Measurements from ENCODE around the gene TDRD1. TPM values are rescaled to one million over a fixed set of nuclear protein-coding genes. Genes with fewer than 3 reads are reported as not detected.

The TDRD1 gene
- total RNA-seq, 1 experiment from 2014 or later: 0.14 TPM

DNA sequence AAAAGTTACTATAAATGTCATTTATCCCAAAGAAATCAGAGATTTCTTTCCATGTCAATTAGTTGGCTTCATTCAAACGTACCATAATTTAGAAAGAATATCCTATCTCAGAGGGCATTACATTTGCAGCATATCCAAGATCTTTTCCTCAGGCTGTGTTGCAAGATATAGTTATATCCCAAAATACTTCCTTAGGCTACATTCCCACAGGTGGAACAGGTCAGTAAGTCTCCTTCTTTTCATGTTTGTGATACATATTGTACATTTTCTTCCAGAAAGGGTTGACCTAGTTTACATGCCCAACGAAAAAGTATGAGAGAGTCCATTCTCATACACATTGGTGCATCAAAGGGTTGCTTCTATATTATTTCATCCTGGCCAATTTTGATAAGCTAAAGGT is 33.0 kb downstream of the TDRD1 start:
- Histone ChIP-seq H3K4me1 (peaks cover 14% of the 10 kb centered on the region), H3K36me3 (ENCODE audit: control insufficient read depth, insufficient read depth, low read length) (no peaks in the 10 kb centered on the region), H3K9me3 (no peaks in the 10 kb centered on the region), H3K27me3 (replicated peaks; ENCODE audit: control insufficient read depth, insufficient read depth, low read length) (no peaks in the 10 kb centered on the region), H3K4me3 (ENCODE audit: low read depth, low read length) (no peak overlapping the region)
- BruUV-seq (replicated peaks): no TSS peak
- Mint-ChIP-seq H3K4me3 (ENCODE audit: unreplicated experiment) (no peak overlapping the region), H3K9me3 (ENCODE audit: unreplicated experiment) (no peaks in the 10 kb centered on the region), H3K27ac (ENCODE audit: unreplicated experiment) (no peak overlapping the region), H3K27me3 (ENCODE audit: insufficient read depth, unreplicated experiment) (no peaks in the 10 kb centered on the region), H3K36me3 (ENCODE audit: insufficient read depth, unreplicated experiment) (no peaks in the 10 kb centered on the region), H3K4me1 (ENCODE audit: low read depth, unreplicated experiment) (no peaks in the 10 kb centered on the region)
- CTCF ChIA-PET: no interaction called here
- DNase-seq: no peak
- intact Hi-C loops (cut with micrococcal nuclease; ENCODE audit: unreplicated experiment): no loop called here
- POLR2A ChIA-PET: no interaction called here
- no peak for TF ChIP-seq CTCF (IDR thresholded peaks at IDR 0.05; ENCODE audit: insufficient read depth in 1 of 2, low read depth in 1 of 2, low read length in 1 of 2, severe bottlenecking in 1 of 2, unreplicated experiment in 1 of 2)

DNA sequence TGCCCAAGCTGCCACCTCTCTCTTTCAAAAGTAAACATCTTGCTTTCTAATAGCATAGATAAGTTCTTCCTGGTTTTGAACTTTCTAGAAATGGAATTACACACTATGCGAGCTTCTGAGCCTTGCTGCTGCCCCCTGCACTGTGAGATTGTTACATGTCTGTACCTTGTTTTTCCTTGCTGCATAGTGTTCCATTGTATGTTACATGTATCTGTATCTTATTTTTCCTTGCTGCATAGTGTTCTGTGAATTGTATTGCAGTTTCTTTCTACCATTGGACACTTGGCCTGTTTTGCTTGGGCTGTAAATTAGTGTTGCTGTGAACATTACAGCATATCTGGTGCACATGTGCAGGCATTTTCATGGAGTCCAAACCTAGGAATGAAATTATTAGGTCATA is 35.9 kb downstream of the TDRD1 start:
- H3K36me3 Mint-ChIP-seq (ENCODE audit: insufficient read depth, unreplicated experiment): no peaks in the 10 kb centered on the region
- Histone ChIP-seq H3K27me3 (replicated peaks; ENCODE audit: control insufficient read depth, insufficient read depth, low read length) (no peaks in the 10 kb centered on the region), H3K4me1 (no peaks in the 10 kb centered on the region), H3K9me3 (no peaks in the 10 kb centered on the region), H3K4me3 (ENCODE audit: low read depth, low read length) (no peak overlapping the region), H3K36me3 (ENCODE audit: control insufficient read depth, insufficient read depth, low read length) (no peaks in the 10 kb centered on the region)
- BruUV-seq (replicated peaks): no TSS peak
- H3K9me3 Mint-ChIP-seq (ENCODE audit: unreplicated experiment): no peaks in the 10 kb centered on the region
- H3K27me3 Mint-ChIP-seq (ENCODE audit: insufficient read depth, unreplicated experiment): no peaks in the 10 kb centered on the region
- ChIA-PET CTCF (no interaction called here), POLR2A (no interaction called here)
- no peak overlapping the region for H3K4me3 Mint-ChIP-seq (ENCODE audit: unreplicated experiment)
- H3K27ac Mint-ChIP-seq (ENCODE audit: unreplicated experiment): no peak overlapping the region
- H3K4me1 Mint-ChIP-seq (ENCODE audit: low read depth, unreplicated experiment): no peaks in the 10 kb centered on the region
- TF ChIP-seq CTCF (IDR thresholded peaks at IDR 0.05; ENCODE audit: insufficient read depth in 1 of 2, low read depth in 1 of 2, low read length in 1 of 2, severe bottlenecking in 1 of 2, unreplicated experiment in 1 of 2): no peak
- DNase-seq: no peak
- intact Hi-C loops (cut with micrococcal nuclease; ENCODE audit: unreplicated experiment): no loop called here

DNA sequence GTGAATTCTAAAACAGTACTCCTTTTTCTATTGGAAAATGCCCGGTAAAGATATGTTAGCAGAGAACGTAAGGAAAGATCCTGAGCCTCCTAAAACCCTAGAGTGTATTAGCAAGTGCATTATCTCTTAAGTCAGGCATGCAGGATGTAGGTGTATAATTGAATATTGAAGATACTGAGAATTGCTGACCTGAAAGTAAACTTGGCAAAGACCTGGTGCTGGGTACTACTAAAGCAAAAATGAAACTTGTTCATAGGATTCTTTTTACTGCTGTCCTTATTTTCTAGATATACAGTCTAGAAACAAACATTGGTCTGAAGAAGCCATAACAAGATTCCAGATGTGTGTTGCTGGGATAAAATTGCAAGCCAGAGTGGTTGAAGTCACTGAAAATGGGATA is 41.1 kb downstream of the TDRD1 start:
- no peak overlapping the region for H3K4me3 Mint-ChIP-seq (ENCODE audit: unreplicated experiment)
- no peak for DNase-seq
- H3K27me3 Mint-ChIP-seq (ENCODE audit: insufficient read depth, unreplicated experiment): peaks cover 6% of the 10 kb centered on the region
- H3K36me3 Mint-ChIP-seq (ENCODE audit: insufficient read depth, unreplicated experiment): no peaks in the 10 kb centered on the region
- Histone ChIP-seq H3K36me3 (ENCODE audit: control insufficient read depth, insufficient read depth, low read length) (no peaks in the 10 kb centered on the region), H3K4me3 (ENCODE audit: low read depth, low read length) (no peak overlapping the region), H3K9me3 (no peaks in the 10 kb centered on the region), H3K27me3 (replicated peaks; ENCODE audit: control insufficient read depth, insufficient read depth, low read length) (no peaks in the 10 kb centered on the region), H3K4me1 (no peaks in the 10 kb centered on the region)
- CTCF ChIA-PET: no interaction called here
- BruUV-seq (replicated peaks): no TSS peak
- no peaks in the 10 kb centered on the region for H3K9me3 Mint-ChIP-seq (ENCODE audit: unreplicated experiment)
- POLR2A ChIA-PET: no interaction called here
- no peaks in the 10 kb centered on the region for H3K4me1 Mint-ChIP-seq (ENCODE audit: low read depth, unreplicated experiment)
- no peak for TF ChIP-seq CTCF (IDR thresholded peaks at IDR 0.05; ENCODE audit: insufficient read depth in 1 of 2, low read depth in 1 of 2, low read length in 1 of 2, severe bottlenecking in 1 of 2, unreplicated experiment in 1 of 2)
- no peak overlapping the region for H3K27ac Mint-ChIP-seq (ENCODE audit: unreplicated experiment)
- intact Hi-C loops (cut with micrococcal nuclease; ENCODE audit: unreplicated experiment): no loop called here
